GM12878 (cell line): Measurements from ENCODE around the gene CCNC. TPM values are rescaled to one million over a fixed set of nuclear protein-coding genes. Genes with fewer than 3 reads are reported as not detected.

ENCODE experiments used
- ATAC-seq: fragments of 200-7000 bp; cut with Tn5 transposase; 3 replicates; pipeline ENCODE4 v1.9.1; 2020; ENCODE audit warnings: mild to moderate bottlenecking, moderate library complexity
- BruUV-seq: library from RNA; stranded (reverse); fragments of 400-500 nt; replicated peaks from 2 replicates; lab custom pipeline; 2021; lab: Mats Ljungman, UMichigan
- CTCF ChIA-PET: fragments of 300-600 bp; sonication (Branson Sonifier 250); formaldehyde crosslinking; extraction: SDS; loops from one replicate; lab custom pipeline; 2021; ENCODE audit warnings: inconsistent platforms; lab: Yijun Ruan, JAX
- POLR2A ChIA-PET: fragments of 350-600 bp; formaldehyde crosslinking; extraction: SDS; loops from one replicate; lab custom pipeline; 2021; ENCODE audit warnings: inconsistent platforms; lab: Charles Lee
- RAD21 ChIA-PET: fragments of 300-600 bp; sonication (Branson Sonifier 250); formaldehyde crosslinking; loops from one replicate; lab custom pipeline; 2023; ENCODE audit warnings: antibody characterized with exemption; ENCODE audit not compliant: unreplicated experiment; lab: Charles Lee
- SMC1A ChIA-PET: fragments of 300-600 bp; sonication (Branson Sonifier 250); formaldehyde crosslinking; loops from one replicate; lab custom pipeline; 2023; ENCODE audit not compliant: unreplicated experiment, uncharacterized antibody; lab: Charles Lee
- DNase-seq: peaks from one replicate; pipeline ENCODE4 v3.0.0-alpha.2; 2011; ENCODE audit warnings: low read depth, low spot score
- FAIRE-seq: peaks from 3 replicates; lab custom pipeline; 2011; peaks lifted over from hg19 to GRCh38; lab: Jason Lieb, UNC
- H2AFZ ChIP-seq: 2 replicates; pipeline ENCODE4 v1.6.0; 2011; ENCODE audit warnings: low read depth, low read length, control low read depth; ENCODE audit not compliant: control insufficient read depth
- H3K27ac ChIP-seq: 2 replicates; pipeline ENCODE4 v1.5.1; 2011; ENCODE audit warnings: control low read depth; ENCODE audit not compliant: control insufficient read depth, insufficient read depth
- H3K27me3 ChIP-seq, 2 experiments: replicated peaks in 1 of 2; 2 replicates each; pipeline versions ENCODE4 v1.6.0 to v1.6.1; 2011; ENCODE audit warnings: low read length in 1 of 2; ENCODE audit not compliant: control insufficient read depth in 2 of 2, insufficient read depth in 2 of 2
- H3K36me3 ChIP-seq, 2 experiments: 2 replicates each; pipeline ENCODE4 v1.5.1; 2011; ENCODE audit warnings: low read length in 1 of 2; ENCODE audit not compliant: control insufficient read depth in 2 of 2, insufficient read depth in 2 of 2
- H3K4me1 ChIP-seq: 2 replicates; pipeline ENCODE4 v1.6.1; 2011; ENCODE audit warnings: mild to moderate bottlenecking, low read length, moderate library complexity, mixed read lengths; ENCODE audit not compliant: control insufficient read depth, insufficient read depth
- H3K4me2 ChIP-seq: 2 replicates; pipeline ENCODE4 v1.6.0; 2011; ENCODE audit warnings: control low read depth; ENCODE audit not compliant: control insufficient read depth, insufficient read depth
- H3K4me3 ChIP-seq: fragments of 200-600 bp; sonication (generic); 2 replicates; pipeline ENCODE4 v1.5.1; 2016
- H3K79me2 ChIP-seq: 2 replicates; pipeline ENCODE4 v1.6.0; 2011; ENCODE audit warnings: low read length; ENCODE audit not compliant: control insufficient read depth, insufficient read depth
- H3K9ac ChIP-seq: 2 replicates; pipeline ENCODE4 v1.8.0; 2011; ENCODE audit warnings: low read length, control low read depth, mixed read lengths; ENCODE audit not compliant: control insufficient read depth, insufficient read depth
- H3K9me3 ChIP-seq: replicated peaks from 3 replicates; pipeline ENCODE4 v1.5.1; 2011; ENCODE audit warnings: mild to moderate bottlenecking, low read length; ENCODE audit not compliant: control insufficient read depth, insufficient read depth
- H4K20me1 ChIP-seq: 2 replicates; pipeline ENCODE4 v1.6.0; 2011; ENCODE audit not compliant: control insufficient read depth, insufficient read depth
- BHLHE40 ChIP-seq, 2 experiments: fragments of 450-650 bp in 1 of 2; IDR thresholded peaks; 2 replicates each; pipeline ENCODE4 v1.6.1; 2011 to 2017; ENCODE audit warnings: low read depth in 2 of 2, borderline replicate concordance in 1 of 2, improper control_type of control experiment in 1 of 2, low read length in 1 of 2, mild to moderate bottlenecking in 1 of 2
- CEBPB ChIP-seq, 2 experiments: fragments of 150-350 bp in 1 of 2; IDR thresholded peaks; 2 replicates each; pipeline ENCODE4 v1.6.1; 2012 to 2014; ENCODE audit warnings: low read depth in 2 of 2, low read length in 2 of 2, borderline replicate concordance in 1 of 2, inconsistent platforms in 1 of 2
- POLR2A ChIP-seq: IDR thresholded peaks from 2 replicates; pipeline ENCODE4 v1.6.1; 2011; ENCODE audit warnings: low read depth, mild to moderate bottlenecking, low read length
- SMAD5 ChIP-seq: IDR thresholded peaks from 2 replicates; pipeline ENCODE4 v1.6.1; 2016; ENCODE audit warnings: antibody characterized with exemption, low read depth
- SUZ12 ChIP-seq: fragments of 200-600 bp; sonication (generic); IDR thresholded peaks from one replicate; pipeline ENCODE4 v1.6.1; 2018; ENCODE audit warnings: antibody characterized with exemption, mild to moderate bottlenecking; ENCODE audit not compliant: unreplicated experiment
- WGBS: methylation state at CpG from one replicate; pipeline ENCODE4 v1.1.6; 2016; ENCODE audit warnings: low lambda C conversion rate; ENCODE audit not compliant: insufficient replicate concordance, insufficient coverage; ENCODE audit errors: missing lambda C conversion rate; 5-methylcytosine and 5-hydroxymethylcytosine counted together
- in situ Hi-C: fragments of 300-500 bp; cut with MboI; formaldehyde crosslinking; loops from 9 replicates; pipeline ENCODE4 v1.14.3; 2018; ENCODE audit warnings: mixed read lengths
- intact Hi-C: fragments of 100-400 bp; cut with micrococcal nuclease; formaldehyde crosslinking; loops from one replicate; pipeline ENCODE4 v1.14.2; 2022; ENCODE audit not compliant: unreplicated experiment
- polyA plus RNA-seq, 11 experiments: library from polyadenylated mRNA; depleted of rRNA in 4 of 11; unstranded in 6 of 11; stranded (reverse) in 5 of 11; fragments of >200 nt; fragmentation: Nextera tagmentation in 4 of 11; fragmentation: Illumina TruSeq in 1 of 11; extraction: Ambion mirVana in 4 of 11; extraction: Trizol in 1 of 11; gene quantifications; 1 replicate in 1 of 11; 2 replicates in 10 of 11; pipeline versions ENCODE4 v1.2.1 to v1.2.3, GENCODE V29; 2011 to 2016; ENCODE audit warnings: inconsistent platforms in 2 of 11, missing spikeins in 2 of 11, low read depth in 1 of 11
- total RNA-seq, 4 experiments: library from RNA; depleted of rRNA in 3 of 4; stranded (reverse); fragments of >200 nt in 3 of 4; fragmentation: Illumina TruSeq in 1 of 4; extraction: Trizol in 1 of 4; gene quantifications; 2 replicates each; pipeline versions ENCODE4 v1.2.1 to v1.2.3, GENCODE V29; 2013 to 2021
- TF ChIP-seq, protein P1 (sequence below): fragments of 450-650 bp; IDR thresholded peaks from 2 replicates; pipeline ENCODE4 v1.6.1; 2017; ENCODE audit warnings: mild to moderate bottlenecking

CCNC gene
- total and polyA plus RNA-seq, 10 of the 15 experiments (the other 5 are each of a cell fraction or from before 2014, with no cell fraction given) = 68.5 to 168 (median 99.4) TPM

DNA sequence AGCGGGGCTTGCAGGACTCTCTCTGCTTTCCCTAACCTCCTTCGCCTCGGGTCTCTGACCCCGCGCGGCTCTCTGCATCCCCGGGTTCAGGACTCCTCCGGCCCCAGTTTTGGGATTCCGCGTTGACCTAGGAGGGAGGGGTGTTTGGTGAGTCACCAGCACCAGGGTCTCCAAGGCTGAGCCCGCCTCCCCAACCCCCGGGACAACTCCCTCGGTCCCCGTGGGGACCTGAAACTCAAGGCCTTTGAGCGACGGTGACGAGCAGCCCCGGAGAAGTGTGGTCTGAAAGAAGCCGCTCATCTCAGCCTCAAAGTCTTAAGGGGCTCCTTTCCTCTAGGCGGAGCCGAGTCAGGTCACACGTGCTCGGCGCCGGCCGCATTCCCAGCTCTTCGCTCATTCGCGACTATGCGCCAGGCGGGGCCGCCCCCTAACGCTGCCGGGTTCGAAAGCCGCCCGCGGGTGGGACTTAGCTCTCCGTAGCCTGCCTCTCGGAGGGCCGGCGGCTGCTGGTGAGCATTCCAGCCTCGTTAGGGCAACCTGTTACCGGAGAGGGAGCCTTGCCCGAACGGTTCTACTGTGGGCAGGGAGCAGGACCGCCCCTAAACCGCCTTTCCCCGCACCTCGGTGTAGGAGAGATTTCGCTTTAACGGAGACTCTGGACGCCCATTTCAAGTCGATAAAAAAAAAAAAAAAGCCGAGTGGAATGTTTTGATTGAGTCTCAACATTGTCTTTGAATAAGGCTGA lies 35.1 kb upstream of the CCNC start:
- ChIA-PET RAD21 (interaction anchor here (0.7 kb wide), 1 partner anchor 141 kb away, joined by 3 read pairs; no protein-coding TSS in a partner anchor), CTCF (no interaction called here), SMC1A (no interaction called here), POLR2A (no interaction called here)
- Histone ChIP-seq H3K9me3 (no peaks in the 10 kb centered on the region; the same call in 1 of the 3 replicates), H3K27me3 (peaks cover 26 to 45% of the 10 kb centered on the region in 2 experiments), H3K36me3 (no peaks in the 10 kb centered on the region), H4K20me1 (no peaks in the 10 kb centered on the region; the same call in 1 of the 2 replicates), H3K9ac (no peak overlapping the region), H3K79me2 (no peaks in the 10 kb centered on the region), H2AFZ (no peak overlapping the region), H3K4me2 (peak overlapping the region; percentile 67), H3K4me3 (peak overlapping the region; percentile 56), H3K4me1 (0 out of 2 replicates have a peak, but pooled peaks cover 2% of the 10 kb centered on the region), H3K27ac (no peak overlapping the region)
- 11% methylated on average over 48 of the region's 55 CpGs for WGBS
- intact Hi-C loops = no loop called here
- in situ Hi-C loops = no loop called here
- DNase-seq = no peak
- BruUV-seq = no TSS peak
- TF ChIP-seq CEBPB (IDR thresholded peaks at IDR 0.05; ENCODE audit: borderline replicate concordance in 1 of 2, low read depth in 2 of 2, low read length in 2 of 2) (no peak), SMAD5 (no peak), POLR2A (no peak; the same call in 1 of the 2 replicates), SUZ12 (peak; percentile 97), BHLHE40 (IDR thresholded peaks at IDR 0.05; ENCODE audit: borderline replicate concordance in 1 of 2, low read depth in 2 of 2, low read length in 1 of 2) (peak in 1 of 2 experiments; percentile 38; a peak in 1 of 4 replicates)
- TF ChIP-seq, protein P1, sequence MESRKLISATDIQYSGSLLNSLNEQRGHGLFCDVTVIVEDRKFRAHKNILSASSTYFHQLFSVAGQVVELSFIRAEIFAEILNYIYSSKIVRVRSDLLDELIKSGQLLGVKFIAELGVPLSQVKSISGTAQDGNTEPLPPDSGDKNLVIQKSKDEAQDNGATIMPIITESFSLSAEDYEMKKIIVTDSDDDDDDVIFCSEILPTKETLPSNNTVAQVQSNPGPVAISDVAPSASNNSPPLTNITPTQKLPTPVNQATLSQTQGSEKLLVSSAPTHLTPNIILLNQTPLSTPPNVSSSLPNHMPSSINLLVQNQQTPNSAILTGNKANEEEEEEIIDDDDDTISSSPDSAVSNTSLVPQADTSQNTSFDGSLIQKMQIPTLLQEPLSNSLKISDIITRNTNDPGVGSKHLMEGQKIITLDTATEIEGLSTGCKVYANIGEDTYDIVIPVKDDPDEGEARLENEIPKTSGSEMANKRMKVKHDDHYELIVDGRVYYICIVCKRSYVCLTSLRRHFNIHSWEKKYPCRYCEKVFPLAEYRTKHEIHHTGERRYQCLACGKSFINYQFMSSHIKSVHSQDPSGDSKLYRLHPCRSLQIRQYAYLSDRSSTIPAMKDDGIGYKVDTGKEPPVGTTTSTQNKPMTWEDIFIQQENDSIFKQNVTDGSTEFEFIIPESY = no peak
- FAIRE-seq = no peak
- peak; percentile 60 for ATAC-seq
